Transverse colon (tissue), 4 donors: Measurements from ENCODE around the gene CEND1.

Experiments
- CTCF ChIP-seq, 5 experiments: fragments of 200-600 bp in 3 of 5; fragments of 450-650 bp in 2 of 5; sonication (generic) in 3 of 5; IDR thresholded peaks; 1 replicate in 2 of 5; 2 replicates in 3 of 5; pipeline ENCODE4 v1.5.1; 2016 to 2017; ENCODE audit warnings: antibody characterized with exemption in 5 of 5, inconsistent platforms in 3 of 5, mild to moderate bottlenecking in 2 of 5, moderate library complexity in 1 of 5
- POLR2A ChIP-seq: fragments of 450-650 bp; IDR thresholded peaks from one replicate; pipeline ENCODE4 v1.6.1; 2016; ENCODE audit warnings: antibody characterized with exemption, mild to moderate bottlenecking, moderate library complexity
- POLR2AphosphoS5 ChIP-seq, 3 donors: sonication (generic); formaldehyde crosslinking; IDR thresholded peaks; one replicate each; pipeline ENCODE4 v1.6.1; 2016; ENCODE audit warnings: antibody characterized with exemption in 3 of 3

- TF ChIP-seq CTCF (IDR thresholded peaks at IDR 0.05), result no peak
- TF ChIP-seq POLR2A, result no peak
- TF ChIP-seq POLR2AphosphoS5 (IDR thresholded peaks at IDR 0.05), result no peak
Observed at GRCh38 chr11:789943-790342, at the start of gene CEND1.
